HCT116 (cell line): ENCODE results near the gene AFAP1. TPM values are rescaled to one million over a fixed set of nuclear protein-coding genes. Genes with fewer than 3 reads are reported as not detected.

ENCODE experiments used
- ATAC-seq: fragments of 200-7000 bp; cut with Tn5 transposase; 2 replicates; pipeline ENCODE4 v1.9.1; 2020; ENCODE audit warnings: mild to moderate bottlenecking, moderate library complexity
- BruUV-seq: library from RNA; stranded (reverse); fragments of 400-500 nt; replicated peaks from 2 replicates; lab custom pipeline; 2021; lab: Mats Ljungman, UMichigan
- CTCF ChIA-PET: fragments of 300-600 bp; sonication (Branson Sonifier 250); formaldehyde crosslinking; loops from one replicate; lab custom pipeline; 2021; ENCODE audit warnings: antibody characterized with exemption; lab: Charles Lee
- POLR2A ChIA-PET: fragments of 300-600, 350-600 bp; sonication (Branson Sonifier 250); formaldehyde crosslinking; loops from one replicate; lab custom pipeline; 2021; ENCODE audit warnings: antibody characterized with exemption; lab: Charles Lee
- RAD21 ChIA-PET, 2 experiments: fragments of 300-600 bp; sonication (Branson Sonifier 250); formaldehyde crosslinking; loops; one replicate each; lab custom pipeline; 2023; ENCODE audit warnings: low total read pairs in 2 of 2; ENCODE audit not compliant: uncharacterized antibody in 2 of 2, unreplicated experiment in 2 of 2, low non-redundant PET in 1 of 2; lab: Charles Lee
- DNase-seq: peaks from one replicate; pipeline ENCODE4 v3.0.0-alpha.2; 2010; ENCODE audit warnings: low read depth, low spot score
- H2AFZ ChIP-seq: fragments of 200-600 bp; shearing (Covaris generic), sonication (generic); 2 replicates; pipeline ENCODE4 v1.6.1; 2017; ENCODE audit warnings: low read depth, mixed run types, mixed read lengths, antibody characterized with exemption, low read length; ENCODE audit not compliant: poor library complexity, severe bottlenecking
- H3K27ac ChIP-seq: 2 replicates; pipeline ENCODE4 v1.5.1; 2012; ENCODE audit warnings: low read depth, low read length
- H3K27me3 ChIP-seq: fragments of 200-600 bp; sonication (generic); 2 replicates; pipeline ENCODE4 v1.6.1; 2016; ENCODE audit warnings: mixed run types, low read length, mixed read lengths; ENCODE audit not compliant: insufficient read depth
- H3K36me3 ChIP-seq, 2 experiments: fragments of 200-500 bp in 1 of 2; fragments of 200-600 bp in 1 of 2; sonication (Bioruptor generic) in 1 of 2; sonication (generic) in 1 of 2; 2 replicates each; pipeline versions ENCODE4 v1.5.1 to v1.6.1; 2014 to 2016; ENCODE audit warnings: low read length in 2 of 2, inconsistent platforms in 1 of 2, mixed read lengths in 1 of 2, mixed run types in 1 of 2; ENCODE audit not compliant: insufficient read depth in 2 of 2, control insufficient read depth in 1 of 2
- H3K4me1 ChIP-seq, 2 experiments: fragments of 200-600 bp in 1 of 2; sonication (generic) in 1 of 2; 2 replicates each; pipeline versions ENCODE4 v1.5.1 to v1.6.1; 2012 to 2017; ENCODE audit warnings: low read length in 2 of 2, inconsistent platforms in 1 of 2, mild to moderate bottlenecking in 1 of 2, mixed read lengths in 1 of 2, mixed run types in 1 of 2, moderate library complexity in 1 of 2; ENCODE audit not compliant: insufficient read depth in 2 of 2, control insufficient read depth in 1 of 2
- H3K4me2 ChIP-seq: fragments of 200-600 bp; sonication (generic); 2 replicates; pipeline ENCODE4 v1.6.1; 2017; ENCODE audit warnings: mixed run types, low read length, mixed read lengths
- H3K4me3 ChIP-seq, 2 experiments: fragments of 200-600 bp in 1 of 2; sonication (generic) in 1 of 2; replicated peaks in 1 of 2; 2 replicates each; pipeline ENCODE4 v1.5.1; 2011 to 2016; ENCODE audit warnings: low read length in 2 of 2, control low read depth in 1 of 2, low read depth in 1 of 2, mild to moderate bottlenecking in 1 of 2, mixed read lengths in 1 of 2, mixed run types in 1 of 2
- H3K79me2 ChIP-seq: fragments of 200-600 bp; sonication (generic); 2 replicates; pipeline ENCODE4 v1.6.1; 2017; ENCODE audit warnings: mild to moderate bottlenecking, mixed run types, low read length, moderate library complexity, mixed read lengths; ENCODE audit not compliant: insufficient read depth
- H3K9ac ChIP-seq: fragments of 200-600 bp; sonication (generic); 2 replicates; pipeline ENCODE4 v1.6.1; 2016; ENCODE audit warnings: low read length, mixed read lengths
- H3K9me2 ChIP-seq: fragments of 200-600 bp; sonication (generic), shearing (Covaris generic); 2 replicates; pipeline ENCODE4 v1.6.1; 2017; ENCODE audit warnings: mixed run types, mild to moderate bottlenecking, moderate library complexity; ENCODE audit not compliant: insufficient read depth
- H3K9me3 ChIP-seq, 2 experiments: fragments of 200-500 bp in 1 of 2; fragments of 200-600 bp in 1 of 2; sonication (Bioruptor generic) in 1 of 2; sonication (generic) in 1 of 2; 2 replicates each; pipeline ENCODE4 v1.6.1; 2014 to 2017; ENCODE audit warnings: low read length in 2 of 2, mixed read lengths in 2 of 2, inconsistent platforms in 1 of 2, low read depth in 1 of 2, mild to moderate bottlenecking in 1 of 2, mixed run types in 1 of 2, moderate library complexity in 1 of 2; ENCODE audit not compliant: control insufficient read depth in 1 of 2, insufficient read depth in 1 of 2
- H4K20me1 ChIP-seq: fragments of 200-600 bp; sonication (generic), shearing (Covaris generic); 2 replicates; pipeline ENCODE4 v1.6.1; 2017; ENCODE audit warnings: mixed run types, mild to moderate bottlenecking, moderate library complexity; ENCODE audit not compliant: insufficient read depth
- CBX3 ChIP-seq: IDR thresholded peaks from 2 replicates; pipeline ENCODE4 v1.6.1; 2012; ENCODE audit warnings: low read depth
- CTCF ChIP-seq, 3 experiments: fragments of 200-600 bp in 1 of 3; sonication (generic) in 1 of 3; IDR thresholded peaks in 2 of 3; conservative IDR thresholded peaks in 1 of 3; 2 replicates each; pipeline ENCODE4 v1.5.1; 2012 to 2017; ENCODE audit warnings: low read depth in 2 of 3, low read length in 2 of 3, antibody characterized with exemption in 1 of 3, borderline replicate concordance in 1 of 3, control low read depth in 1 of 3, mild to moderate bottlenecking in 1 of 3, mixed read lengths in 1 of 3, mixed run types in 1 of 3, moderate library complexity in 1 of 3; ENCODE audit not compliant: insufficient read depth in 1 of 3
- EGR1 ChIP-seq: IDR thresholded peaks from 2 replicates; pipeline ENCODE4 v1.6.1; 2012; ENCODE audit warnings: low read depth
- ELF1 ChIP-seq: IDR thresholded peaks from 2 replicates; pipeline ENCODE4 v1.6.1; 2012; ENCODE audit warnings: low read depth, borderline replicate concordance
- EZH2 ChIP-seq: fragments of 200-600 bp; sonication (generic); IDR thresholded peaks from 2 replicates; pipeline ENCODE4 v1.6.1; 2017; ENCODE audit warnings: antibody characterized with exemption, mixed run types
- FOSL1 ChIP-seq: IDR thresholded peaks from 2 replicates; pipeline ENCODE4 v1.6.1; 2012; ENCODE audit warnings: low read depth
- JUND ChIP-seq: IDR thresholded peaks from 2 replicates; pipeline ENCODE4 v1.6.1; 2012
- SIN3A ChIP-seq: IDR thresholded peaks from 2 replicates; pipeline ENCODE4 v1.6.1; 2012; ENCODE audit warnings: low read depth
- SP1 ChIP-seq: IDR thresholded peaks from 2 replicates; pipeline ENCODE4 v1.6.1; 2012; ENCODE audit warnings: low read depth
- TCF7L2 ChIP-seq: IDR thresholded peaks from 2 replicates; pipeline ENCODE4 v1.7.0; 2011; ENCODE audit warnings: borderline replicate concordance, inconsistent platforms; ENCODE audit not compliant: insufficient read depth, insufficient read length; ENCODE audit errors: extremely low read depth
- ZNF274 ChIP-seq: fragments of 200-500 bp; sonication (Bioruptor generic); IDR thresholded peaks from 2 replicates; pipeline ENCODE4 v1.6.1; 2014; ENCODE audit warnings: mild to moderate bottlenecking, low read depth, low read length, inconsistent platforms
- intact Hi-C: fragments of 100-400 bp; cut with micrococcal nuclease; formaldehyde crosslinking; loops from 2 replicates; pipeline ENCODE4 v1.10.0; 2022
- total RNA-seq: library from RNA; stranded (reverse); gene quantifications from one replicate; pipeline ENCODE4 v1.2.1, GENCODE V29; 2021; ENCODE audit not compliant: unreplicated experiment

Gene AFAP1
- total RNA-seq, 1 experiment from 2014 or later: 19.4 TPM

GRCh38 chr4:7812231-7812857 is 127.3 kb downstream of the AFAP1 start:
- DNase-seq: no peak
- ChIA-PET POLR2A (no interaction called here), CTCF (interaction anchor here (1.2 kb wide), 1 partner anchor 8 kb away, joined by 7 read pairs; no protein-coding TSS in a partner anchor), RAD21 (no interaction called here)
- Histone ChIP-seq H3K79me2 (no peaks in the 10 kb centered on the region), H3K4me2 (no peak overlapping the region), H3K4me3 (no peak overlapping the region), H3K4me1 (no peaks in the 10 kb centered on the region), H3K9ac (no peak overlapping the region), H3K9me2 (no peaks in the 10 kb centered on the region), H4K20me1 (no peaks in the 10 kb centered on the region), H3K9me3 (no peaks in the 10 kb centered on the region), H3K36me3 (peaks cover 6 to 7% of the 10 kb centered on the region in 2 experiments; a peak in 2 of 4 replicates), H3K27ac (no peak overlapping the region), H3K27me3 (no peaks in the 10 kb centered on the region), H2AFZ (no peak overlapping the region)
- BruUV-seq: no TSS peak
- TF ChIP-seq EGR1 (no peak), EZH2 (no peak), SP1 (no peak), TCF7L2 (no peak), ELF1 (no peak), SIN3A (no peak), CBX3 (no peak), FOSL1 (no peak), ZNF274 (no peak), JUND (no peak), CTCF (IDR thresholded peaks at IDR 0.05 in 2 of 3, conservative IDR thresholded peaks at IDR 0.05 in 1 of 3; ENCODE audit: borderline replicate concordance in 1 of 3, insufficient read depth in 1 of 3, low read depth in 2 of 3, low read length in 2 of 3) (no peak)
- intact Hi-C loops: no loop called here
- ATAC-seq: no peak
